ENCODE data around the gene TMOD2.
"Not testable (repeated sequence)": the region's sequence is repeated elsewhere in the genome, so short reads cannot be mapped to it uniquely, and the experiment has no call there.

TMOD2 gene

GRCh38 chr15:51780636-51781035 lies 29.2 kb downstream of the TMOD2 start:
- TF ChIP-seq CTCF (IDR thresholded peaks at IDR 0.05; ENCODE audit: insufficient read depth, low read depth, low read length, missing control alignments) = no peak
- DNase-seq (ENCODE audit: low read depth) = no peak
- no peak overlapping the region for H3K4me3 ChIP-seq (ENCODE audit: low read depth, low read length)

DNA sequence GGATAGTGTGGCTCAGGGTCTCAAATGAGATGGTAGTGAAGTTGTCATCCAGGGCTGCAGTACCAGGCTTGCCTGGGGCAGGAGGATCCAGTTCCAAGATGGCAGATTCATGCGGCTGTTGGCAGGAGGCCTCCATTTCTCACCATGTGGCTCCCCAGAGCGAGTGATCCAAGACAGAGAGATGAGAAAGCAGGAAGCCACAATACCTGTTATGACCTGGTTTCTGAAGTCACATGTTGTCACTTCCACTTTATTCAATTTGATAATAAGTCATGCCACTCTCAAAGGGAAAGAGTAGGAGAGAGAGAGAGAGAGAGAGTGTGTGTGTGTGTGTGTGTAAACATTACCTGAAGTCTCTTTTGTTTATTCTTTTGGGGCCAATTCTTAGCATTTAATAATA lies 30.1 kb downstream of the TMOD2 start:
- no peak for TF ChIP-seq CTCF (IDR thresholded peaks at IDR 0.05; ENCODE audit: insufficient read depth, low read depth, low read length, missing control alignments)
- H3K4me3 ChIP-seq (ENCODE audit: low read depth, low read length) = no peak overlapping the region
- no peak for DNase-seq (ENCODE audit: low read depth)

- no peak overlapping the region for H3K4me3 ChIP-seq (ENCODE audit: low read depth, low read length)
- peak; percentile 14 for DNase-seq (ENCODE audit: low read depth)
- no peak for TF ChIP-seq CTCF (IDR thresholded peaks at IDR 0.05; ENCODE audit: insufficient read depth, low read depth, low read length, missing control alignments)
These were observed 31.0 kb downstream of the TMOD2 start for GRCh38 chr15:51782357-51782896.

- no peak for TF ChIP-seq CTCF (IDR thresholded peaks at IDR 0.05; ENCODE audit: insufficient read depth, low read depth, low read length, missing control alignments)
- H3K4me3 ChIP-seq (ENCODE audit: low read depth, low read length) = no peak overlapping the region
- no peak for DNase-seq (ENCODE audit: low read depth)
These were observed 32.6 kb downstream of the TMOD2 start for GRCh38 chr15:51783967-51784366.

DNA sequence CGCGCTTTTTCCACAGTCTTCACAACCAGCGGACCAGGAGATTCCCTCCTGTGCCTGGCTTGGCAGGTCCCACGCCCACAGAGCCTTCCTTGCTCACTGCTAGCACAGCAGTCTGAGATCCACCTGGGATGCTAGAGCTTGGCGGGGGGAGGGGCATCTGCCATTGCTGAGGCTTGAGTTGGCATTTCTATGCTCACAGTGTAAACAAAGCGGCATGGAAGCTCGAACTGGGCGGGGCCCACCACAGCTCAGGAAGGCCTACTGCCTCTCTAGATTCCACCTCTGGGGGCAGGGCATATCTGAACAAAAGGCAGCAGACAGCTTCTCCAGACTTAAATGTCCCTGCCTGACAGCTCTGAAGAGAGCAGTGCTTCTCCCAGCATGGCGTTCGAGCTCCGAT lies 35.7 kb downstream of the TMOD2 start:
- DNase-seq (ENCODE audit: low read depth); H3K4me3 ChIP-seq (ENCODE audit: low read depth, low read length): not testable (repeated sequence)

- DNase-seq (ENCODE audit: low read depth); H3K4me3 ChIP-seq (ENCODE audit: low read depth, low read length): not testable (repeated sequence)
These were observed 41.1 kb downstream of the TMOD2 start for GRCh38 chr15:51792474-51792873.

DNA sequence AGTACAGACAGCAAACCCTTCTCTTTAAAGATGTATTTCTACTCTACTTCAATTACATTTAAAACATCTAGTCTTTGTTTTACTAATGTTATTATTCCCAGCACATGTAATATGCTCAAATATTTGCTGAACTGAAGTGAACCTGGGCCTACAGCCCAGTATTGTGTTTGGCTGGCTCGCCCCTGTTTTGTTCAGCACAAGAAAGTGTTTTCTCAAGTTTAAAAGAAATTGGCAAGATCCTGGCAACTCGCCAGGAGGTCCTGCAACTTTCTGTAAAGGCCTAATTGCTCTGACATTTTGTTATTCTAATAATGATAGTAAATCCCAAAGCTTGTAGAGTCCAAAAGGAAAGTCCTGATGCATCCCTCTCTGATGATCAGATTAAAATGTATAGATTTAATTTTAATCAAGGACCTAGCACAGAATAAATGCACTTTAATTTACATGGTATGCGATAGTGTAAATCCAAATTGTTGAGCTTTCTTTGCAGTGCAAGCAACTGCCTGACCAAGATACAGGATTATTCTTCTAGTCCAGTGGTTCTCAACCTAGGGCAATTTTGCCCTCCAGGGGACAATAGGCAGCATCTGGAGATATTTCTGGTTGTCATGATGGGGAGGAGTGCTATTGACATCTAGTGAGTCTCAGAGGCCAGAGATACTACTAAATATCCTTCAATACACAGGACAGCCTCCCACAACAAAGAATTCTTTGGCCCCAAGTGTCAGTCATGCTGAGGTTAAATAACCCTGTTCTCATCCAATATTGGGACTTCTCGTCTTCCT lies 42.3 kb downstream of the TMOD2 start:
- no peak for DNase-seq (ENCODE audit: low read depth)
- no peak overlapping the region for H3K4me3 ChIP-seq (ENCODE audit: low read depth, low read length)

More for the DNA sequence above, 42.3 kb downstream of the TMOD2 start:
- no peak for TF ChIP-seq CTCF (IDR thresholded peaks at IDR 0.05; ENCODE audit: insufficient read depth, low read depth, low read length, missing control alignments)

Data from GM12865 (cell line).